Lower lobe of right lung (tissue), 2 donors: ENCODE data around the gene HSPH1. TPM values are rescaled to one million over a fixed set of nuclear protein-coding genes. Genes with fewer than 3 reads are reported as not detected.

Experiments used
- ATAC-seq, 2 donors: fragments of 200-7000 bp; cut with Tn5 transposase; one replicate each; pipeline ENCODE4 v1.9.1; 2020 to 2022; ENCODE audit warnings: mild to moderate bottlenecking in 2 of 2, moderate library complexity in 2 of 2
- DNase-seq: peaks from one replicate; pipeline ENCODE4 v3.0.0-alpha.2; 2020
- H3K27ac ChIP-seq: fragments of 200-600 bp; one replicate; pipeline ENCODE4 v1.8.0; 2022
- H3K27me3 ChIP-seq: fragments of 200-600 bp; one replicate; pipeline ENCODE4 v1.8.0; 2022; ENCODE audit warnings: low read depth
- H3K36me3 ChIP-seq: fragments of 200-600 bp; one replicate; pipeline ENCODE4 v1.8.0; 2022; ENCODE audit warnings: mild to moderate bottlenecking
- H3K4me1 ChIP-seq: fragments of 200-600 bp; one replicate; pipeline ENCODE4 v1.8.0; 2022
- H3K4me3 ChIP-seq: fragments of 200-600 bp; one replicate; pipeline ENCODE4 v1.8.0; 2022; ENCODE audit warnings: mild to moderate bottlenecking
- H3K9me3 ChIP-seq: fragments of 200-600 bp; one replicate; pipeline ENCODE4 v1.8.0; 2022
- intact Hi-C: fragments of 100-400 bp; cut with DNase I; formaldehyde crosslinking; loops from one replicate; pipeline ENCODE4 v1.11.0; 2022
- total RNA-seq: library from RNA; stranded (reverse); fragmentation: NEBNext Ultra II Directional; extraction: Animal tissue kit (Norgen Biotek cat#: 25700); gene quantifications from one replicate; pipeline ENCODE4 v1.2.1, GENCODE V29; 2021
- TF ChIP-seq, protein P1 (sequence below): fragments of 200-600 bp; IDR thresholded peaks from one replicate; pipeline ENCODE4 v1.8.0; 2022; ENCODE audit warnings: antibody characterized with exemption, mild to moderate bottlenecking
- donor health status: DM: no; HTN: yes; CAD: no; lungs with severe emphysema.

HSPH1 gene
- total RNA-seq, 1 donor from 2014 or later: 108 TPM

DNA sequence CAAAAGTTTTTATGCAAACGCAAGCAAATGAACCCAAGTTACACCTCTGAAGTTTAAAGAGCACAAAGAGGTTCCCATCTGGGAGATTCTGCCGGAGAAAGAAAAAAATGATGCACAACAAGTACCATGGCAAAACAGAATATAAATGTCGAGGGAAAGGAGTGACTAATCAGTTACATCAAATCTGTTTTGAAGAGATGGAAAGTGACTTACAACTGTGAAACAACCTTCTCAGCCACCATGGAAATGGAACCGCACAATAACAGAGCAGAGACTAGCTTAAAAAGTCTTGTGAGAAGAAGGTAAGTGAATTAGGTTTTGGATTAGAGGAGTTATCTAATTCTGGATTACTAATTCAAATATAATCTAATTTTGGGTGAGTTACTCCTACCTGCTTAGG, 2.4 kb downstream of the HSPH1 start:
- ATAC-seq: no peak
- Histone ChIP-seq H3K36me3 (peaks cover 43% of the 10 kb centered on the region), H3K9me3 (no peaks in the 10 kb centered on the region), H3K4me1 (peaks cover 26% of the 10 kb centered on the region), H3K27me3 (no peaks in the 10 kb centered on the region), H3K27ac (no peak overlapping the region), H3K4me3 (no peak overlapping the region)
- no peak for DNase-seq
- intact Hi-C loops: no loop called here
- TF ChIP-seq, protein P1, sequence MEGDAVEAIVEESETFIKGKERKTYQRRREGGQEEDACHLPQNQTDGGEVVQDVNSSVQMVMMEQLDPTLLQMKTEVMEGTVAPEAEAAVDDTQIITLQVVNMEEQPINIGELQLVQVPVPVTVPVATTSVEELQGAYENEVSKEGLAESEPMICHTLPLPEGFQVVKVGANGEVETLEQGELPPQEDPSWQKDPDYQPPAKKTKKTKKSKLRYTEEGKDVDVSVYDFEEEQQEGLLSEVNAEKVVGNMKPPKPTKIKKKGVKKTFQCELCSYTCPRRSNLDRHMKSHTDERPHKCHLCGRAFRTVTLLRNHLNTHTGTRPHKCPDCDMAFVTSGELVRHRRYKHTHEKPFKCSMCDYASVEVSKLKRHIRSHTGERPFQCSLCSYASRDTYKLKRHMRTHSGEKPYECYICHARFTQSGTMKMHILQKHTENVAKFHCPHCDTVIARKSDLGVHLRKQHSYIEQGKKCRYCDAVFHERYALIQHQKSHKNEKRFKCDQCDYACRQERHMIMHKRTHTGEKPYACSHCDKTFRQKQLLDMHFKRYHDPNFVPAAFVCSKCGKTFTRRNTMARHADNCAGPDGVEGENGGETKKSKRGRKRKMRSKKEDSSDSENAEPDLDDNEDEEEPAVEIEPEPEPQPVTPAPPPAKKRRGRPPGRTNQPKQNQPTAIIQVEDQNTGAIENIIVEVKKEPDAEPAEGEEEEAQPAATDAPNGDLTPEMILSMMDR: no peak

DNA sequence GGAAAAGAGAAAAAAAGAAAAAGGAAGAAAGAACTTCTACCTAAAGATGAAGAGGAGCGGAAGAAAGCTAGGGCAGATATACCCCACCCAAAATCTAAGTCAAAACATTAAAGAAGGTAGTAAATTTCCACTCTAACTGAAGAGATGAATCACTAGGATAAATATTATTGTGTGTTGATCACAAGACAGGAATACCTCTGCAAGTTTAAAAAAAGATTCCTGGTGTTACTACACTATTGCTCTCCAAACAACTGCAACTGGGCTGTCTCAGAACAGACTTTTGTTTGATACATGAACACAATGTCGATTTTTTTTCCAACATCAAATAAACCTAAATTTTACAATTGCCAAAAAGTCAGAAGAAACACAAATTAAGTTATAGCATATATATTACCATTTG, 6.8 kb downstream of the HSPH1 start:
- ATAC-seq (no peak), DNase-seq (no peak)
- intact Hi-C loops: no loop called here
- peaks cover 87% of the 10 kb centered on the region for H3K36me3 ChIP-seq
- H3K27me3 ChIP-seq: no peaks in the 10 kb centered on the region
- TF ChIP-seq, protein P1: no peak
- peaks cover 19% of the 10 kb centered on the region for H3K4me1 ChIP-seq
- H3K27ac ChIP-seq: no peak overlapping the region
- no peak overlapping the region for H3K4me3 ChIP-seq
- H3K9me3 ChIP-seq: no peaks in the 10 kb centered on the region

DNA sequence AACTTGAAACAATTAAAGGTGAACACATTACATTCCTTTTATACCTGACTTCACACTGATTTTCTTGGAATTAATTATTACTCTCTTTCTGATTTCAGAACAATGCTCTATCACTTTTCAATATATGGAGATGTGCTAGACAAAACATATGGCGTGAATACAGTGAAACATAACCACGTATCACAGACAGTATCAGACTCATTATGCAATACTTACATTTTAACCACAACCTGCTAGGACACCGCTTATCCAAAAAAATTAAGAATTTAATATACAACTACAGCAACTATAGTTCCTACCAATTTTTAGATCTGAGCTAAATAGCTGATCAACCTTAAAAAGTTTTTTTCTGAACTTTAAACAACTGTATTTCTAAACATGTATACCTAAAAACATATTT, 9.9 kb downstream of the HSPH1 start:
- intact Hi-C loops: no loop called here
- TF ChIP-seq, protein P1: no peak
- Histone ChIP-seq H3K27ac (no peak overlapping the region), H3K9me3 (no peaks in the 10 kb centered on the region), H3K4me3 (no peak overlapping the region), H3K4me1 (peaks cover 8% of the 10 kb centered on the region), H3K36me3 (peaks cover 100% of the 10 kb centered on the region), H3K27me3 (no peaks in the 10 kb centered on the region)
- DNase-seq (no peak), ATAC-seq (no peak)

DNA sequence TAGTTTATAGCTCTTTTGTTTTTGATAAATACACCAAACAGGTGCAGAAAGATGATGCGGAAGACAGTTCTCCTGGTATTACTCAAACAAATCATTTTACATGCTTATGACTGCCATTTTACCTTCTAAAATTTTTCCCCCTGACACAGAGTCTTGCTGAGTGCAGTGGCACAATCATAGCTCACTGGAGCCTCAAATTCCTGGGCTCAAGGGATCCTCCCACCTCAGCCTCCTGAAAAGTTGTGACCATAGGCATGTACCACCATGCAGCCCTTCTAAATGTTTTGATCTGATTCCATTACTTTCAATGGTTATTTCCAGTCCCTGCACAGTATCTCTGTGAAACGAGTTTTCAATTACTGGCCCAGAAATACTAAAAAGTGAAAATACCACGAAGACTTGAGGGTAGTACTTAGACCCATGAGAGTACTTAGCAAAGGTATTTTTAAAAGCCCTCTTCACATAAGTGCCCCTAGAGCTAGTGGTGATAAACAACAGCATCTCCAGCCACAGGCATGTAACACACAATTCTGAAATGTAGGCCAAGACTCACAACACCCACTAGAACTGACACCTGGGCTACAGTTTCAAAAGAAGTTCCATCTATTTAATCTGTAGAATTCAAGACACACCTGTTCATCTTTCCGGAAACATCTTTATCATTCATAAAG, 11.3 kb downstream of the HSPH1 start:
- peaks cover 8% of the 10 kb centered on the region for H3K4me1 ChIP-seq
- no peak overlapping the region for H3K27ac ChIP-seq
- no peaks in the 10 kb centered on the region for H3K27me3 ChIP-seq
- intact Hi-C loops: no loop called here
- no peak for DNase-seq
- H3K9me3 ChIP-seq: no peaks in the 10 kb centered on the region
- TF ChIP-seq, protein P1: no peak
- peaks cover 100% of the 10 kb centered on the region for H3K36me3 ChIP-seq
- no peak overlapping the region for H3K4me3 ChIP-seq
- ATAC-seq: peak; percentile 84 to 97

GRCh38 chr13:31149604-31150003, 12.1 kb downstream of the HSPH1 start:
- TF ChIP-seq, protein P1: no peak
- H3K9me3 ChIP-seq: no peaks in the 10 kb centered on the region
- no peak for DNase-seq
- ATAC-seq: no peak
- H3K4me1 ChIP-seq: peaks cover 8% of the 10 kb centered on the region
- no peaks in the 10 kb centered on the region for H3K27me3 ChIP-seq
- peaks cover 100% of the 10 kb centered on the region for H3K36me3 ChIP-seq
- no peak overlapping the region for H3K27ac ChIP-seq
- intact Hi-C loops: no loop called here
- no peak overlapping the region for H3K4me3 ChIP-seq
